HG03108 (cell line): ENCODE measurements around the gene TECR.

ENCODE experiments used
- ATAC-seq: cut with Tn5 transposase; IDR thresholded peaks from one replicate; pipeline ENCODE4 v1.9.1; 2021; ENCODE audit warnings: moderate library complexity; ENCODE audit not compliant: unreplicated experiment

Gene TECR

GRCh38 chr19:14507704-14508542 lies 21.5 kb upstream of the TECR start:
- ATAC-seq: no peak

- ATAC-seq: no peak
These were observed 18.8 kb upstream of the TECR start for GRCh38 chr19:14510311-14511228.

GRCh38 chr19:14511229-14511593 lies 18.2 kb upstream of the TECR start:
- no peak for ATAC-seq

GRCh38 chr19:14512406-14512961 lies 16.9 kb upstream of the TECR start:
- ATAC-seq: no peak

GRCh38 chr19:14514215-14514863 lies 15.1 kb upstream of the TECR start:
- no peak for ATAC-seq

GRCh38 chr19:14515501-14516047 lies 13.8 kb upstream of the TECR start:
- no peak for ATAC-seq

GRCh38 chr19:14516048-14516534 lies 13.3 kb upstream of the TECR start:
- no peak for ATAC-seq

- no peak for ATAC-seq
These were observed 12.5 kb upstream of the TECR start for GRCh38 chr19:14516746-14517438.

GRCh38 chr19:14517446-14517839 lies 12.0 kb upstream of the TECR start:
- ATAC-seq: peak; percentile 3

GRCh38 chr19:14517840-14518505 lies 11.4 kb upstream of the TECR start, which contains the start of gene DNAJB1:
DNAJB1 (minus strand) TSS chr19:14518397; CDS start chr19:14518349, 48 bp downstream.
- peak; percentile 58 for ATAC-seq

GRCh38 chr19:14519245-14519859 lies 10.0 kb upstream of the TECR start:
- ATAC-seq: no peak

GRCh38 chr19:14519860-14520407 lies 9.5 kb upstream of the TECR start:
- ATAC-seq: no peak

- ATAC-seq: no peak
These were observed 8.9 kb upstream of the TECR start for GRCh38 chr19:14520543-14520942.

GRCh38 chr19:14525729-14526128 lies 3.7 kb upstream of the TECR start:
- no peak for ATAC-seq

- no peak for ATAC-seq
These were observed 3.0 kb upstream of the TECR start for GRCh38 chr19:14526423-14526822.

GRCh38 chr19:14528419-14529253 lies 758 bp upstream of the TECR start:
- no peak for ATAC-seq

- no peak for ATAC-seq
These were observed 583 bp downstream of the TECR start for GRCh38 chr19:14530005-14530348.

- no peak for ATAC-seq
These were observed 1.1 kb downstream of the TECR start for GRCh38 chr19:14530506-14530905.
